HL-60 (cell line): ENCODE results near the gene PRTN3.
A peak's percentile ranks its signal among the peaks of the same experiment; 100 is the strongest.
"Not testable (repeated sequence)": the region's sequence is repeated elsewhere in the genome, so short reads cannot be mapped to it uniquely, and the experiment has no call there.

ENCODE experiments used
- DNase-seq, 2 experiments: peaks; one replicate each; pipeline ENCODE4 v3.0.0-alpha.2; 2010 to 2020; ENCODE audit warnings: low read depth in 1 of 2, low spot score in 1 of 2
- H3K27ac ChIP-seq: fragments of 250-450 bp; sonication (Bioruptor Pico); replicated peaks from 2 replicates; pipeline ENCODE4 v1.5.1; 2020; ENCODE audit warnings: mild to moderate bottlenecking, moderate library complexity
- H3K27me3 ChIP-seq: fragments of 250-450 bp; sonication (Bioruptor Pico); 2 replicates; pipeline ENCODE4 v1.5.1; 2021; ENCODE audit warnings: mild to moderate bottlenecking, moderate library complexity; ENCODE audit not compliant: insufficient read depth, poor library complexity, severe bottlenecking
- H3K4me3 ChIP-seq: replicated peaks from 2 replicates; pipeline ENCODE4 v1.5.1; 2011; ENCODE audit warnings: mild to moderate bottlenecking, control low read depth, low read length; ENCODE audit not compliant: insufficient read depth
- CTCF ChIP-seq: IDR thresholded peaks from one replicate; pipeline ENCODE4 v1.5.1; 2011; ENCODE audit warnings: low read length, control low read depth, inconsistent platforms; ENCODE audit not compliant: insufficient read depth
- GABPA ChIP-seq: IDR thresholded peaks from 2 replicates; pipeline ENCODE4 v1.6.1; 2012; ENCODE audit warnings: low read depth
- POLR2AphosphoS5 ChIP-seq: IDR thresholded peaks from 2 replicates; pipeline ENCODE4 v1.6.1; 2012; ENCODE audit warnings: low read depth
- REST ChIP-seq: IDR thresholded peaks from 2 replicates; pipeline ENCODE4 v1.6.1; 2012; ENCODE audit warnings: low read depth; ENCODE audit not compliant: insufficient replicate concordance
- SPI1 ChIP-seq: IDR thresholded peaks from 2 replicates; pipeline ENCODE4 v1.6.1; 2012; ENCODE audit warnings: low read depth, mild to moderate bottlenecking, borderline replicate concordance

PRTN3 gene

GRCh38 chr19:853014-853585, 12.3 kb downstream of the PRTN3 start:
- no peaks in the 10 kb centered on the region for H3K27me3 ChIP-seq
- TF ChIP-seq CTCF (no peak), REST (no peak), SPI1 (no peak), POLR2AphosphoS5 (no peak), GABPA (no peak)
- no peak for DNase-seq

GRCh38 chr19:853614-854220, 12.9 kb downstream of the PRTN3 start:
- H3K27ac ChIP-seq, DNase-seq, H3K27me3 ChIP-seq: not testable (repeated sequence)
- H3K4me3 ChIP-seq = peak overlapping the region; percentile 70

More at GRCh38 chr19:853014-853585, 12.3 kb downstream of the PRTN3 start:
- Histone ChIP-seq H3K4me3 (peak overlapping the region; percentile 70), H3K27ac (peak overlapping the region; percentile 89)

GRCh38 chr19:854549-854948, 13.8 kb downstream of the PRTN3 start:
- H3K27me3 ChIP-seq = no peaks in the 10 kb centered on the region
- DNase-seq = no peak
- H3K4me3 ChIP-seq = no peak overlapping the region
- TF ChIP-seq SPI1 (no peak), GABPA (no peak), CTCF (no peak), REST (no peak), POLR2AphosphoS5 (no peak)
- H3K27ac ChIP-seq = no peak overlapping the region

- H3K27me3 ChIP-seq = no peaks in the 10 kb centered on the region
- H3K27ac ChIP-seq = no peak overlapping the region
- no peak overlapping the region for H3K4me3 ChIP-seq
- no peak for DNase-seq
- no peak for TF ChIP-seq REST
- TF ChIP-seq SPI1 = no peak
- TF ChIP-seq CTCF = no peak
- no peak for TF ChIP-seq POLR2AphosphoS5
- no peak for TF ChIP-seq GABPA
These were observed 14.3 kb downstream of the PRTN3 start for GRCh38 chr19:855142-855541.
